ENCODE measurements around the gene TSPAN9. TPM values are rescaled to one million over a fixed set of nuclear protein-coding genes. Genes with fewer than 3 reads are reported as not detected.

The TSPAN9 gene
- total RNA-seq, 1 donor from 2014 or later = 7.8 TPM

- no peaks in the 10 kb centered on the region for H3K9me3 Mint-ChIP-seq
- H3K9ac ChIP-seq = no peak overlapping the region
- H3K4me1 Mint-ChIP-seq = peaks cover 24% of the 10 kb centered on the region
- no peaks in the 10 kb centered on the region for H3K36me3 ChIP-seq
- H3K27me3 Mint-ChIP-seq (ENCODE audit: insufficient read depth, low read depth) = peaks cover 10% of the 10 kb centered on the region
- no peaks in the 10 kb centered on the region for H3K27me3 ChIP-seq
- H3K79me2 ChIP-seq (ENCODE audit: low read depth) = no peaks in the 10 kb centered on the region
- no peaks in the 10 kb centered on the region for H3K9me3 ChIP-seq (ENCODE audit: low read depth)
- no peak overlapping the region for H3K4me3 ChIP-seq
- no peak overlapping the region for H3K4me2 ChIP-seq
- no peak overlapping the region for H3K27ac ChIP-seq
- peaks cover 12% of the 10 kb centered on the region for H3F3A ChIP-seq (ENCODE audit: low read depth)
- peaks cover 1% of the 10 kb centered on the region for H3K36me3 Mint-ChIP-seq
- H3K4me1 ChIP-seq = peaks cover 7% of the 10 kb centered on the region
- TF ChIP-seq EZH2 (IDR thresholded peaks at IDR 0.05) = no peak
- TF ChIP-seq EZH2phosphoT487 (IDR thresholded peaks at IDR 0.05) = no peak
- TF ChIP-seq, protein P1, sequence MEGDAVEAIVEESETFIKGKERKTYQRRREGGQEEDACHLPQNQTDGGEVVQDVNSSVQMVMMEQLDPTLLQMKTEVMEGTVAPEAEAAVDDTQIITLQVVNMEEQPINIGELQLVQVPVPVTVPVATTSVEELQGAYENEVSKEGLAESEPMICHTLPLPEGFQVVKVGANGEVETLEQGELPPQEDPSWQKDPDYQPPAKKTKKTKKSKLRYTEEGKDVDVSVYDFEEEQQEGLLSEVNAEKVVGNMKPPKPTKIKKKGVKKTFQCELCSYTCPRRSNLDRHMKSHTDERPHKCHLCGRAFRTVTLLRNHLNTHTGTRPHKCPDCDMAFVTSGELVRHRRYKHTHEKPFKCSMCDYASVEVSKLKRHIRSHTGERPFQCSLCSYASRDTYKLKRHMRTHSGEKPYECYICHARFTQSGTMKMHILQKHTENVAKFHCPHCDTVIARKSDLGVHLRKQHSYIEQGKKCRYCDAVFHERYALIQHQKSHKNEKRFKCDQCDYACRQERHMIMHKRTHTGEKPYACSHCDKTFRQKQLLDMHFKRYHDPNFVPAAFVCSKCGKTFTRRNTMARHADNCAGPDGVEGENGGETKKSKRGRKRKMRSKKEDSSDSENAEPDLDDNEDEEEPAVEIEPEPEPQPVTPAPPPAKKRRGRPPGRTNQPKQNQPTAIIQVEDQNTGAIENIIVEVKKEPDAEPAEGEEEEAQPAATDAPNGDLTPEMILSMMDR (IDR thresholded peaks at IDR 0.05) = no peak
- no peak overlapping the region for H3K4me3 Mint-ChIP-seq
- no peak overlapping the region for H2AFZ ChIP-seq (replicated peaks)
- no peaks in the 10 kb centered on the region for H4K20me1 ChIP-seq (ENCODE audit: low read depth)
- peak overlapping the region; percentile 69 for H3K27ac Mint-ChIP-seq
- no peak for DNase-seq (ENCODE audit: low spot score)
Observed at GRCh38 chr12:3046441-3047200, 30.6 kb upstream of the TSPAN9 start.

DNA sequence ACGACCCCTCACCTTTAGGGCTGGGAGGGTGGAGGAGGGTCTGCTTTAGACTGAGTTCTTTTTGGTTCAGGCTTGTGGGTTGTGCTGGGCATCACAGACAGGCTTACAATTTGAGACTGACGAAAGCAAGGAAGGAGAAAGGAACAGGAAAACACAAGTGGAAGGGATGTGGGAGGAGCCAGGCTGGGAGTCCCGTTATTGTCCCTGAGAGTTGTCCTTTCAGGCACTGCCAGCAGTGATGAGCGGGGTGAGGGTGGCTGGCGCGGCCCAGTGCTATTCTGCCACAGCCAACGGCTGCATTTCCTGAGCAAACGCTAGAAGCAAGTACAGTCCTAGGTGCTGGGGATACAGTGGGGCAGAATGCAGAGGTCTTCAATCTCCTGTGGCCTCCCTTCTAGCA, 29.2 kb upstream of the TSPAN9 start:
- Mint-ChIP-seq H3K27me3 (ENCODE audit: insufficient read depth, low read depth) (peaks cover 4% of the 10 kb centered on the region), H3K27ac (peak overlapping the region; percentile 76), H3K36me3 (peaks cover 1% of the 10 kb centered on the region), H3K4me3 (no peak overlapping the region), H3K4me1 (peaks cover 19% of the 10 kb centered on the region), H3K9me3 (no peaks in the 10 kb centered on the region)
- H3K4me1 ChIP-seq = peaks cover 7% of the 10 kb centered on the region
- peak overlapping the region; percentile 42 for H3K4me2 ChIP-seq
- no peak overlapping the region for H3K9ac ChIP-seq
- H3K79me2 ChIP-seq (ENCODE audit: low read depth) = no peaks in the 10 kb centered on the region
- peaks cover 12% of the 10 kb centered on the region for H3F3A ChIP-seq (ENCODE audit: low read depth)
- H3K27me3 ChIP-seq = no peaks in the 10 kb centered on the region
- TF ChIP-seq, protein P1 (IDR thresholded peaks at IDR 0.05) = no peak
- TF ChIP-seq EZH2 (IDR thresholded peaks at IDR 0.05) = no peak
- no peaks in the 10 kb centered on the region for H3K9me3 ChIP-seq (ENCODE audit: low read depth)
- no peak overlapping the region for H3K4me3 ChIP-seq
- no peak overlapping the region for H3K27ac ChIP-seq
- no peak for DNase-seq (ENCODE audit: low spot score)
- no peaks in the 10 kb centered on the region for H3K36me3 ChIP-seq
- peak overlapping the region; percentile 55 for H2AFZ ChIP-seq (replicated peaks)
- H4K20me1 ChIP-seq (ENCODE audit: low read depth) = no peaks in the 10 kb centered on the region

- TF ChIP-seq, protein P1 (IDR thresholded peaks at IDR 0.05) = no peak
- Histone ChIP-seq H3F3A (ENCODE audit: low read depth) (peaks cover 12% of the 10 kb centered on the region), H3K27me3 (no peaks in the 10 kb centered on the region), H3K4me3 (no peak overlapping the region), H3K9ac (no peak overlapping the region), H3K27ac (no peak overlapping the region), H3K36me3 (no peaks in the 10 kb centered on the region), H3K9me3 (ENCODE audit: low read depth) (no peaks in the 10 kb centered on the region), H2AFZ (replicated peaks) (no peak overlapping the region), H3K79me2 (ENCODE audit: low read depth) (no peaks in the 10 kb centered on the region), H3K4me2 (no peak overlapping the region), H3K4me1 (peaks cover 7% of the 10 kb centered on the region), H4K20me1 (ENCODE audit: low read depth) (no peaks in the 10 kb centered on the region)
- Mint-ChIP-seq H3K4me3 (no peak overlapping the region), H3K27ac (no peak overlapping the region), H3K9me3 (no peaks in the 10 kb centered on the region), H3K27me3 (ENCODE audit: insufficient read depth, low read depth) (no peaks in the 10 kb centered on the region), H3K36me3 (peaks cover 1% of the 10 kb centered on the region), H3K4me1 (peaks cover 19% of the 10 kb centered on the region)
- no peak for DNase-seq (ENCODE audit: low spot score)
Observed at GRCh38 chr12:3048540-3048939, 28.6 kb upstream of the TSPAN9 start.
